ENCODE measurements around the gene RPL38.

RPL38 gene

GRCh38 chr17:74210191-74211140 is 7.0 kb downstream of the RPL38 start:
- DNase-seq (ENCODE audit: low read depth, low spot score): peak; percentile 84

DNA sequence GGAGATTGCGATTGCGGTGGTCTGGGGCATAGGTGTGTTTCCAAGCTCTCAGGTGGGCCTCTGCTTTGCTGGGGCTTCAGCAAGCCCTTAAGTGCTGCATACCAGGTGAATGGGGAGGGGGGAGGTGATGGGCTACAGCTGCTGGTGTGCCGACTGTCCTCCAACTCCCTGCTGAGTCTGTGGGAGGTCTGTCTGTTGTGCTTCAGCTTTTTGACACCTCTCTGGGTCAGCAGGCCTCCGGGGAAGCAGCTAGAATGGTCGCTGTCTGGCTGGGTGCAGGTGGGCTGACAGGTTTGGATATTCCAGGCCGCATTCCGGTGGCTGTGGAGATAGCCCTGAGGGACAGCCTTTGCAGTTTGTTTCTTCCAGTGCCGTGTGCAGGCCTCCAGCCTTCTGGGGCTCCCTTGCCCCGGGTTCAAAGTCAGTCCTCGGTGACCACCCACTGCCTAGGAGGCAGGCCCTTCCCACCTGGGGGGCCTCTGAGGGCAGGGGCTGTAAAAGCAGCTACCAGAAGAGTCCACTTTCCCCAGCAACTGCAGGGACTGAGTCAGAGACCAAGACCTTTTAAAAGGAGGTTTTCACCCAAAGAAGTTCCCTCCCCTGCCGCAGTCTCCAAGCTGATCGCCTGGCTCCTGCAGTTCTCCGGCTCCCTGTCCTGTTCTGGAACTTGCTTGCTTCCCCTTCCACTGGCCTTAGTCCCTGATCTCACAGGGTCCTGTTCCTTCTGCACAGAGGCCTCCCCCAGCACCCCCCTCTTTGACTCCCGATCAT is 7.8 kb downstream of the RPL38 start:
- DNase-seq (ENCODE audit: low read depth, low spot score): peak; percentile 24

DNA sequence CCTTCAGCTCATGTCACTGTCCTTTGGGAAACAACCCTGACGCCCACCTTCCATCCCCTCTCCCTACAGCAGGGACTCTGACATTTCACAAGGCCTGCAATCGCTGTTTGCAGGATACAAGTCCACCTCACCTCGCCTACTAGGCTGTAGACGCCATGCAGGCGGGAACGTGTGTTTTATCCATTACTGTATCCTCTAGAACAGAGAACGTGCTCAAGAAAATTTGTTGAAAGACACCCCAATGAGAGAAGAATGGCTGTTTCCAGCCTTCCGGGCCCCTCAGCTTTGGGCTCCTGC is 8.4 kb downstream of the RPL38 start:
- no peak for DNase-seq (ENCODE audit: low read depth, low spot score)

DNA sequence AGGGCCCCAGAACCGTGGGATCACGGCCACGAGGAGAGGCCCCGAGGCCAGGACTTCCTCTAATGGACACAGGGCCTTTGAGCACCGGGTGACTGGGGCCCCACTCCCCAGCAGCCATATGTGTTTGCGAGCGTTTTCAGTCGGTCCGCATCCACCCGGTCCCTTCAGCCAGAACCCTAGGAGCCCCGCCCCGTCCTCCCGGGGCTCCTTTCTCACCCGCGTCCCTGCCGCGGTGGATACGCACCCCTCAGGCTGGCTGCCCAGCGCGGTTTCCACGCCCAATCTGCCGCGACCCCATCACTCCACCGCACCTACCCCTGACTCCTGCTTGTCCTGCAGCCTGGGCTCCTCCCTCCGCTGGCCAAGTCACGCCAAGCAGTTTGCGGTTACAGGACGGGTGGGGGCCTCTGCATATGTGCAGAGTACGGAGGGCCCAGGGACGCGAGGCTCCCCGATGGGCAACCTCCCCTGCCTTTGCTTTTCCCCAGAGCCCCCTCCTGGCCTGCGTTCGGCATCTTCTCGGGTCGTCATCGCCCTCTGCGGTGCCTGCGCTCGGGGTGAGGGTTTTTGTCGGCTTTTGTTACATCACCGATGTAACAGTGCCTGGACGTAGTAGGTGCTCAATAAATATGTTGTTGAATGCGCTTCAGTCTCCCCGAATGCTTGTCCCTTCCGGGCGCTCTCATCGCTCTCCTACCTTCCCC is 8.9 kb downstream of the RPL38 start:
- peak; percentile 42 for DNase-seq (ENCODE audit: low read depth, low spot score)

DNA sequence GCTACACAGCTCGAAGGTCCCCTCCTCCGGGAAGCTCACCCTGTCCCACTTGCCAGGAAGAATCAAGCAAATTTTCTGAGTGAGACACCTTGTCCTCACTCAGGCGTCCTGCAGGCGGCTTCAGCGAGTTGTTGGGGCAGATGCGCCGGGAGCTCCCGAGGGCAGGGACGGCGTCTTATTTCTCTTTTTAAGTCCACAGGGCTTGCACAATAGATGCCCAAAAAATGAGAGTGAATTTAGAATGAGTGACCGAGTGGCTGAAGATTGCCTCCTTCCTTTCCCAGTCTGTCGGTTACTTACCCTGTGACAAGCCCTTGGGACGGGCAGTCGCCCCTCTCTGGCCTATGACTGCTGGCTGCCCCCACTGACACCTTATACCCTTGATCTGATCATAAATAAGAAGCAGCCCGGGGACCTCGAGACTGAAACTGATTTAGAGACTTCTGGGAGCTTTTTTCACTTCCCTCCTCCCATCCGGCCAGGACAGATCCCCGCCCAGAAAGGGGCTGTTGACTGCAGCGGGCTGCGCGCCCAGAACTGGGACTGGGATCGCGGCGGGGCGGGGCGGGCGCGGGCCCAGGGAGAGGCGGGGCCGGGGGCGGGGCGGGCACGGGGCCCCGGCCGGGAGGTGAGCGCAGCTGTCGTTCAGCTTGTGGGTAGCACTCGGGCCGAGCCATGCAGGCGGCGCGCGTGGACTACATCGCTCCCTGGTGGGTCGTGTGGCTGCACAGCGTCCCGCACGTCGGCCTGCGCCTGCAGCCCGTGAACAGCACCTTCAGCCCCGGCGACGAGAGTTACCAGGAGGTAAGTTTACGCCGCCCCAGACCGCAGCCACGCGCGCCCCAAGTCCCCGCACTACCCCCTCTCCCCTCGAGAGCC is 9.7 kb downstream of the RPL38 start, which contains the start of gene TTYH2:
TTYH2 (plus strand) TSS at position 659 of the 879 bp plus-strand sequence; CDS start at position 676, 17 bp downstream.
- DNase-seq (ENCODE audit: low read depth, low spot score): peak; percentile 93

DNA sequence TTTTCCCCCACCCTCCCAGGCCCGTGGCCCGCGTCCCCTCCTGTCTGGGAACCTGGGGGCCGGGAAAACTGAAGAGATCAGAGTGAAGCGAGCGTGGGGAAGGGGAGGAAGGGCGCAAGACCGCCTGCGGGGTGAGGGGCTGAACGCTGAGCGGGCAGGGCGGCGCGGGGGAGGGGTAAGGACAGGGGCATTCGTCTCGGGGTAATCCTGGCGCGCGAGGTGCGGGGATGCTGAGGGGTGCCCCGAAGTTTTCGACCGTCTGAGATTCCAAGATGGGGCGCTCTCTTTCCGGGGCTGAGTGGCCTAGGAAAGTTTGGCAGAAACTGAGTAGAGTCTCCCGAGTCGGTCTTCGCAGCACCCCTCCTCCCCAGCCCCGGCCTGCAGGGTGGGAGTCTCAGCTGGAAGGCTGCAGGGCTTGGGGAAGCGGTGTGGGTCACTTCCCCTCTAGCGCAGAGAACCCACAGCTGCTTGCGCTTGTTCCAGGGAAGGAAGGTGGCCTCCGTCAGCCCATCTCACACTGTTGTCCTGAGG is 10.4 kb downstream of the RPL38 start:
- peak; percentile 26 for DNase-seq (ENCODE audit: low read depth, low spot score)

GRCh38 chr17:74214484-74215341 is 11.2 kb downstream of the RPL38 start:
- DNase-seq (ENCODE audit: low read depth, low spot score): no peak

GRCh38 chr17:74215342-74215727 is 11.9 kb downstream of the RPL38 start:
- no peak for DNase-seq (ENCODE audit: low read depth, low spot score)

GRCh38 chr17:74216505-74216904 is 13.0 kb downstream of the RPL38 start:
- no peak for DNase-seq (ENCODE audit: low read depth, low spot score)

- no peak for DNase-seq (ENCODE audit: low read depth, low spot score)
Measured at GRCh38 chr17:74217037-74217730, 13.7 kb downstream of the RPL38 start.

DNA sequence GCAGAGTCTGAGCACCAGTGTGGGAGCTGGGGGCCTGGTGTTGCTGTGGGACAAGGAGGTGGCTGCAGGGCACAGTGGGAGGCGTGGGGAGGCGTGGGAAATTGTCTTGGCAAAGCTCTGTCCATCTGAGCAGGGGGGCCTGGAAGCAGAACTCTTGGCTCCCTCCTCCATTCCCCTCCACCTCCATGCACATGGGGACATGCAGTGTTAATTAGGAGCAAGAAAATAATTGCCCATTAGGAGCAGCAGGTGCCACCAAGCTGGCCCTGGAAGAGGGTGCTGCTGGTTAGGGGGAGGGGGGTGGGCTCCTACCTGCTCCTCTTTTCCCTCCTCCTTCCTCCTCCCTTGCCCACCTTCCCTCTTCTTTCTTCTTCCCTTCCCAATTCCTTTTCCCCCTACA is 14.4 kb downstream of the RPL38 start:
- no peak for DNase-seq (ENCODE audit: low read depth, low spot score)

DNA sequence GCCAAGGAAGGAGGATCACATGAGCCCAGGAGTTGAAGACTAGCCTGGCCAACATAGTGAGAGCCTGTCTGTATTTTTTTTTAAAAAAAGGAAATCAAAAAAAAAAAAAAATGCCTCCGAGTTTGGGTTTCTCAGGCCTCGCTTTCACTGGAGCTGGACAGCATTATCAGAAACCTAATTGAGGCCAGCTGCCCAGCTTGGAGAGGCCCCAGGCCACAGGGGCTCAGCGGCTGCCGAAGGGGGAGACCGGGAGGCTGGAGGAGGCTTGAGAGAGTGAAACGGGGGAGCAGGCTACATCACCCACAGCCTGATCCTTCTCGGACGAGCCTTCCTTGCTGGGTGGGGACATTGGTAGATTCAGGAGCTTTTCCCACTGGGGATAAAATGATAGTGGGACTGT is 15.0 kb downstream of the RPL38 start:
- no peak for DNase-seq (ENCODE audit: low read depth, low spot score)

DNA sequence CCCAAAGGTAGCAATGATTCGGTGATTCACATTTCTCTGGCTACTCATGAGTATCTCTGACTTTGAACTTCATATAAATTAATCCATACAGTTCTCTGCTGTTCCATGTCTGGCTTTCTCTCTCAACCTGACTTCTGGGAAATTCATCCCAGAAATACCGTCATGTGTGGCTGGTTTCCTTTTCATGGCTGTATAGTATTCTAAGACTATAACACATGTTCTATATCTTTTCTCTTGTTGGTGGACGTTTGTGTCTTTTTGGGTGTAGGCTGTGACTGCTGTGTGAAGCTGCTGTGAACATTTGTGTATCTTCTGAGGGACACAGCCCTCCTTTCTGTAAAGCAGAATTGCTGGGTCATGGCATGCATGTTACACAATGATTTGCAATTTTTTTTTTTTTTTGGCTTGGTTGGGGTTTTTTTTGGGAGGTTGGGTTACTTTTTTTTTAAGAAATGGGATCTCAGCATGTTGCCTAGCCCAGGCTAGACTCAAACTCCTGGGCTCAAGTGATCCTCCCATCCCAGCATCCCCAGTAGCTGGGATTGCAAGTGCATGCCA is 16.2 kb downstream of the RPL38 start:
- no peak for DNase-seq (ENCODE audit: low read depth, low spot score)

DNA sequence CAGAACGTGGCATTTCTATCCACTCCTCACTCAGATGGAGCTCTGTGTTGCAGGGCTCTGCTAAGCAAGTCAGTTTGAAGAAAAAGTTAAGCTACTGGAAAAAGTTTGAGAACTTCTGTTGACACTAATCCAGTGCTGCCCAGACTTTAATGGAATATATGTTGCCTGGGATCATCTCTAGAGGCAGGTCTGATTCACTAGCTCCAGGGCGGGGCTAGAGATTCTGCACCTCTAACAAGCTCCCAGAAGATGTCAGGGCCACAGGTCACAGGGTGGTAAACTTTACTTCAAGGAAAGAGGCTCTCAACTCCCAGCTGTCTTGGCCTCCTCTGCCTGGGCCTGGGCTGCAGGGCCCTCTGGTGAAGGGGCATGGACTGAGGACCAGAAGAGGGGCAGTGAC is 16.7 kb downstream of the RPL38 start:
- DNase-seq (ENCODE audit: low read depth, low spot score): no peak

GRCh38 chr17:74220946-74221818 is 17.7 kb downstream of the RPL38 start:
- no peak for DNase-seq (ENCODE audit: low read depth, low spot score)

DNA sequence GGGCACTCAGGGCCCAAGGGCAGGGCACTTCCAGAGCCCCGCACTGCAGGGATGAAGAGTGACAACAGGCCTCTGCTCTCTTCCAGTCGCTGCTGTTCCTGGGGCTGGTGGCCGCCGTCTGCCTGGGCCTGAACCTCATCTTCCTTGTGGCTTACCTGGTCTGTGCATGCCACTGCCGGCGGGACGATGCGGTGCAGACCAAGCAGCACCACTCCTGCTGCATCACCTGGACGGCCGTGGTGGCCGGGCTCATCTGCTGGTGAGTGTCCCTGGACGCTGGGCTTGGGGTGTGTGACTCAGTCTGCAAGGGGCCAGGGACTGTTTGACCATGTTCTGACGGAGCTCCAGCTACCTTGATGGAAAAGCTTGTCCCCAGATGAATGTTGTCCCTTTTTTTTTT is 18.9 kb downstream of the RPL38 start:
- no peak for DNase-seq (ENCODE audit: low read depth, low spot score)

GRCh38 chr17:74223901-74224300 is 20.4 kb downstream of the RPL38 start:
- no peak for DNase-seq (ENCODE audit: low read depth, low spot score)

Data from astrocyte of the hippocampus (primary cell).